CD14-positive monocyte (primary cell): Measurements from ENCODE around the gene MYO19. TPM values are rescaled to one million over a fixed set of nuclear protein-coding genes. Genes with fewer than 3 reads are reported as not detected.
A peak's percentile ranks its signal among the peaks of the same experiment; 100 is the strongest.

Experiments used
- DNase-seq, 3 donors: peaks; one replicate each; pipeline ENCODE4 v3.0.0-alpha.2; 2011 to 2022
- H2AFZ ChIP-seq: 2 replicates; pipeline ENCODE4 v1.6.0; 2012; ENCODE audit warnings: mild to moderate bottlenecking, low read depth, low read length, inconsistent platforms; ENCODE audit not compliant: insufficient read depth, poor library complexity, severe bottlenecking
- H3K27ac ChIP-seq, 2 donors: 1 replicate in 1 of 2; 2 replicates in 1 of 2; pipeline ENCODE4 v1.5.1; 2012 to 2013; ENCODE audit warnings: low read length in 2 of 2, control low read depth in 1 of 2, inconsistent platforms in 1 of 2, low read depth in 1 of 2, mild to moderate bottlenecking in 1 of 2
- H3K27me3 ChIP-seq, 2 donors: one replicate each; pipeline versions ENCODE4 v1.6.0 to v1.6.1; 2011 to 2013; ENCODE audit warnings: low read length in 2 of 2; ENCODE audit not compliant: control insufficient read depth in 2 of 2, insufficient read depth in 2 of 2
- H3K36me3 ChIP-seq, 2 donors: replicated peaks in 1 of 2; 1 replicate in 1 of 2; 2 replicates in 1 of 2; pipeline versions ENCODE4 v1.5.1 to v1.6.1; 2012 to 2013; ENCODE audit warnings: low read length in 2 of 2, control low read depth in 1 of 2, inconsistent platforms in 1 of 2, mild to moderate bottlenecking in 1 of 2; ENCODE audit not compliant: insufficient read depth in 2 of 2, control insufficient read depth in 1 of 2
- H3K4me1 ChIP-seq, 2 donors: 1 replicate in 1 of 2; 2 replicates in 1 of 2; pipeline versions ENCODE4 v1.5.1 to v1.6.1; 2012 to 2013; ENCODE audit warnings: low read length in 2 of 2, control low read depth in 1 of 2, inconsistent platforms in 1 of 2, mild to moderate bottlenecking in 1 of 2, moderate library complexity in 1 of 2; ENCODE audit not compliant: insufficient read depth in 2 of 2, control insufficient read depth in 1 of 2
- H3K4me2 ChIP-seq: replicated peaks from 2 replicates; pipeline ENCODE3; 2012; ENCODE audit warnings: low read length, moderate library complexity, mild to moderate bottlenecking; ENCODE audit not compliant: poor library complexity, severe bottlenecking; ENCODE audit errors: extremely low read depth
- H3K4me3 ChIP-seq, 3 experiments: fragments of 200-600 bp in 1 of 3; sonication (generic) in 1 of 3; replicated peaks in 1 of 3; 1 replicate in 2 of 3; 2 replicates in 1 of 3; pipeline ENCODE4 v1.5.1; 2011 to 2013; ENCODE audit warnings: low read length in 3 of 3, mild to moderate bottlenecking in 3 of 3, control low read depth in 2 of 3, low read depth in 2 of 3, inconsistent platforms in 1 of 3, moderate library complexity in 1 of 3
- H3K79me2 ChIP-seq: 2 replicates; pipeline ENCODE4 v1.6.0; 2012; ENCODE audit warnings: mild to moderate bottlenecking, control low read depth, inconsistent platforms, low read length, moderate library complexity; ENCODE audit not compliant: insufficient read depth
- H3K9ac ChIP-seq: 2 replicates; pipeline ENCODE4 v1.6.0; 2017; ENCODE audit warnings: low read length, mild to moderate bottlenecking; ENCODE audit not compliant: insufficient read depth, poor library complexity, severe bottlenecking
- H3K9me3 ChIP-seq, 2 donors: replicated peaks in 1 of 2; 1 replicate in 1 of 2; 2 replicates in 1 of 2; pipeline versions ENCODE4 v1.5.1 to v1.6.1; 2012 to 2013; ENCODE audit warnings: low read length in 2 of 2, control low read depth in 1 of 2; ENCODE audit not compliant: control insufficient read depth in 1 of 2, insufficient read depth in 1 of 2
- H4K20me1 ChIP-seq: 2 replicates; pipeline ENCODE4 v1.6.0; 2012; ENCODE audit warnings: mild to moderate bottlenecking, low read length, control low read depth, moderate library complexity; ENCODE audit not compliant: insufficient read depth
- H3K27ac Mint-ChIP-seq, 7 donors: one replicate each; pipeline ENCODE4 v1.8.0; 2020; ENCODE audit warnings: mild to moderate bottlenecking in 7 of 7, mixed read lengths in 7 of 7, moderate library complexity in 6 of 7, inconsistent platforms in 2 of 7
- H3K27me3 Mint-ChIP-seq, 3 donors: one replicate each; pipeline ENCODE4 v1.8.0; 2021 to 2022; ENCODE audit warnings: low read depth in 3 of 3, mild to moderate bottlenecking in 3 of 3, mixed read lengths in 3 of 3, moderate library complexity in 3 of 3, inconsistent platforms in 1 of 3
- H3K36me3 Mint-ChIP-seq, 2 donors: one replicate each; pipeline ENCODE4 v1.8.0; 2020; ENCODE audit warnings: mixed read lengths in 2 of 2, inconsistent platforms in 1 of 2, mild to moderate bottlenecking in 1 of 2
- H3K4me1 Mint-ChIP-seq: one replicate; pipeline ENCODE4 v1.8.0; 2020; ENCODE audit warnings: mild to moderate bottlenecking, mixed read lengths
- H3K4me3 Mint-ChIP-seq, 2 donors: one replicate each; pipeline ENCODE4 v1.8.0; 2020; ENCODE audit warnings: mild to moderate bottlenecking in 2 of 2, mixed read lengths in 2 of 2, moderate library complexity in 1 of 2
- H3K9me3 Mint-ChIP-seq, 7 donors: one replicate each; pipeline ENCODE4 v1.8.0; 2020 to 2022; ENCODE audit warnings: mixed read lengths in 7 of 7, mild to moderate bottlenecking in 6 of 7, moderate library complexity in 6 of 7, inconsistent platforms in 2 of 7
- WGBS: methylation state at CpG from one replicate; pipeline ENCODE4 v1.1.5; 2013; ENCODE audit warnings: missing lambda C conversion rate; ENCODE audit not compliant: insufficient coverage; 5-methylcytosine and 5-hydroxymethylcytosine counted together
- intact Hi-C, 2 donors: fragments of 100-400 bp; cut with micrococcal nuclease; formaldehyde crosslinking; loops; one replicate each; pipeline versions ENCODE4 v1.15.0 to v1.15.1; 2023
- polyA plus RNA-seq, 3 donors: library from polyadenylated mRNA; depleted of rRNA in 1 of 3; unstranded in 2 of 3; stranded (reverse) in 1 of 3; fragments of 300-500 nt in 2 of 3; fragments of >200 nt in 1 of 3; fragmentation: Illumina TruSeq in 2 of 3; gene quantifications; 1 replicate in 2 of 3; 2 replicates in 1 of 3; pipeline ENCODE4 v1.2.3, GENCODE V29; 2012 to 2021
- TF ChIP-seq, protein P1 (sequence below): fragments of 200-600 bp; IDR thresholded peaks from one replicate; pipeline ENCODE4 v1.8.0; 2022; ENCODE audit warnings: antibody characterized with exemption, mild to moderate bottlenecking

The MYO19 gene
- polyA plus RNA-seq, 3 donors: 1.2 to 51.3 (median 1.9) TPM

DNA sequence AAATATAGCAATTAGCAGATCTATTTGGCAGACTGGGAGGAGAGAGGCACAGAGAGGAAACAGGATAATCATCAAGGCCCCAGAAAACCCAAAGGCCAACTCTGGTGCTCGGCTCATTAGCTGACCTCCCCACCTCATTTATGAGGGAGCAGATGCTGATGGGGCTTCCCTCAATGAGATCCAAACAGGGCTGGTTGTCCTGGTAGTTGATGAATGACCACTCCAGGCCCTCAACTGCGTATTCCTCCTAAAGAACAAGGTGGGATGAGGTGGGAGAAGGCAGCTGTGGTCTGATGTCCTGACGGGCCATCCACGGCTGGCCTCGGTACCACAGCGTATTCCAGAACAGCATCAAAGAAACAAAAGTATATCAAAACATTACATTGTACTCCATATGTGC is 27.4 kb downstream of the MYO19 start:
- H3K36me3 ChIP-seq: peaks cover 34 to 91% of the 10 kb centered on the region in 2 donors

DNA sequence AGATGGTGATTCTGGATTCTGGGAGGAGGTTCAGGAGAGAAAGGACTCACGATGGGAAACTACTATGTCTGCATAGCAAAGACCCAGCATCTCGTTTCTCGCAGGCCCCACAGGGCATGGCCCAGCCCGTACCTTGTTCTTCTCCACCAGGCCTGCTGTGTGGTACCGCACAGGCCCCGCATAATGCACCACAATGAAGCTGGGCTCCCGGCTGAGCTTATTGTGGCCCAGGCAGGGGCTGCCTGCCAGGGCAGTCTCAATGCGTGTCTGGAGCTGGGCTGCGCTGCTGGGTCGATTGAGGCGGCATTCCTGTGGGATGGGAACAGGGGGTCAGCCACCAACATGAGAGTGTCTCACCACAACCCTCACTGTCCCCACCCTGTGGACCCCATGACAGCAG is 27.8 kb downstream of the MYO19 start:
- Mint-ChIP-seq H3K27ac (peak overlapping the region in 1 of 7 donors; percentile 68), H3K27me3 (no peaks in the 10 kb centered on the region), H3K36me3 (peaks cover 64 to 77% of the 10 kb centered on the region in 2 donors), H3K4me3 (no peak overlapping the region), H3K4me1 (no peaks in the 10 kb centered on the region), H3K9me3 (no peaks in the 10 kb centered on the region)
- Histone ChIP-seq H3K27ac (no peak overlapping the region), H3K4me1 (no peaks in the 10 kb centered on the region), H4K20me1 (no peaks in the 10 kb centered on the region), H3K9ac (no peak overlapping the region), H3K4me2 (no peak overlapping the region), H3K9me3 (no peaks in the 10 kb centered on the region), H2AFZ (no peak overlapping the region), H3K4me3 (no peak overlapping the region), H3K36me3 (peaks cover 34 to 94% of the 10 kb centered on the region in 2 donors), H3K27me3 (no peaks in the 10 kb centered on the region), H3K79me2 (no peaks in the 10 kb centered on the region)
- DNase-seq: no peak
- WGBS: 95% methylated on average over 7 of the region's 11 CpGs
- TF ChIP-seq, protein P1, sequence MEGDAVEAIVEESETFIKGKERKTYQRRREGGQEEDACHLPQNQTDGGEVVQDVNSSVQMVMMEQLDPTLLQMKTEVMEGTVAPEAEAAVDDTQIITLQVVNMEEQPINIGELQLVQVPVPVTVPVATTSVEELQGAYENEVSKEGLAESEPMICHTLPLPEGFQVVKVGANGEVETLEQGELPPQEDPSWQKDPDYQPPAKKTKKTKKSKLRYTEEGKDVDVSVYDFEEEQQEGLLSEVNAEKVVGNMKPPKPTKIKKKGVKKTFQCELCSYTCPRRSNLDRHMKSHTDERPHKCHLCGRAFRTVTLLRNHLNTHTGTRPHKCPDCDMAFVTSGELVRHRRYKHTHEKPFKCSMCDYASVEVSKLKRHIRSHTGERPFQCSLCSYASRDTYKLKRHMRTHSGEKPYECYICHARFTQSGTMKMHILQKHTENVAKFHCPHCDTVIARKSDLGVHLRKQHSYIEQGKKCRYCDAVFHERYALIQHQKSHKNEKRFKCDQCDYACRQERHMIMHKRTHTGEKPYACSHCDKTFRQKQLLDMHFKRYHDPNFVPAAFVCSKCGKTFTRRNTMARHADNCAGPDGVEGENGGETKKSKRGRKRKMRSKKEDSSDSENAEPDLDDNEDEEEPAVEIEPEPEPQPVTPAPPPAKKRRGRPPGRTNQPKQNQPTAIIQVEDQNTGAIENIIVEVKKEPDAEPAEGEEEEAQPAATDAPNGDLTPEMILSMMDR: no peak
- intact Hi-C loops: no loop called here

More for the DNA sequence above, 27.4 kb downstream of the MYO19 start:
- no peaks in the 10 kb centered on the region for H3K4me1 Mint-ChIP-seq
- H3K27me3 ChIP-seq: no peaks in the 10 kb centered on the region
- H3K4me1 ChIP-seq: no peaks in the 10 kb centered on the region
- no peak overlapping the region for H3K9ac ChIP-seq
- no peaks in the 10 kb centered on the region for H3K27me3 Mint-ChIP-seq
- H3K9me3 Mint-ChIP-seq: no peaks in the 10 kb centered on the region
- no peaks in the 10 kb centered on the region for H3K79me2 ChIP-seq
- peak overlapping the region in 1 of 7 donors; percentile 68 for H3K27ac Mint-ChIP-seq
- DNase-seq: no peak
- WGBS: no CpG with 5 or more reads among the region's 6 CpGs
- H3K4me2 ChIP-seq: no peak overlapping the region
- H2AFZ ChIP-seq: no peak overlapping the region
- intact Hi-C loops: no loop called here
- TF ChIP-seq, protein P1: no peak
- no peak overlapping the region for H3K4me3 Mint-ChIP-seq
- H3K36me3 Mint-ChIP-seq: peaks cover 62 to 79% of the 10 kb centered on the region in 2 donors
- no peaks in the 10 kb centered on the region for H3K9me3 ChIP-seq
- no peak overlapping the region for H3K27ac ChIP-seq
- H3K4me3 ChIP-seq: no peak overlapping the region
- H4K20me1 ChIP-seq: no peaks in the 10 kb centered on the region
